NCI-H2171 treated with DMSO at 0.1 percent for 48 hours (cell line): ENCODE data around the gene LYRM1.
"Not testable (repeated sequence)": the region's sequence is repeated elsewhere in the genome, so short reads cannot be mapped to it uniquely, and the experiment has no call there.

Experiments
- DNase-seq: peaks from one replicate; lab custom pipeline; 2025; lab: John Stamatoyannopoulos, UW

The LYRM1 gene

GRCh38 chr16:20937736-20938135, 37.2 kb downstream of the LYRM1 start:
- DNase-seq, result no peak

- peak; percentile 13 for DNase-seq
Measured at GRCh38 chr16:20938426-20938825, 37.9 kb downstream of the LYRM1 start.

- DNase-seq, result no peak
Measured at GRCh38 chr16:20939611-20940010, 39.0 kb downstream of the LYRM1 start.

- DNase-seq, result no peak
Measured at GRCh38 chr16:20940871-20941635, 40.5 kb downstream of the LYRM1 start.

- DNase-seq, result no peak
Measured at GRCh38 chr16:20941636-20941926, 41.0 kb downstream of the LYRM1 start.

- no peak for DNase-seq
Measured at GRCh38 chr16:20942256-20942655, 41.7 kb downstream of the LYRM1 start.

GRCh38 chr16:20944861-20945574, 44.4 kb downstream of the LYRM1 start:
- DNase-seq, result no peak

GRCh38 chr16:20945575-20945875, 45.0 kb downstream of the LYRM1 start:
- DNase-seq, result not testable (repeated sequence)

GRCh38 chr16:20946015-20946629, 45.6 kb downstream of the LYRM1 start:
- no peak for DNase-seq

GRCh38 chr16:20948444-20948843, 47.9 kb downstream of the LYRM1 start:
- peak; percentile 27 for DNase-seq

- no peak for DNase-seq
Measured at GRCh38 chr16:20949660-20950059, 49.1 kb downstream of the LYRM1 start.

- no peak for DNase-seq
Measured at GRCh38 chr16:20950294-20950693, 49.7 kb downstream of the LYRM1 start.

GRCh38 chr16:20952139-20952920, 51.8 kb downstream of the LYRM1 start:
- peak; percentile 53 for DNase-seq

- DNase-seq, result no peak
Measured at GRCh38 chr16:20954574-20954973, 54.0 kb downstream of the LYRM1 start.

- DNase-seq, result no peak
Measured at GRCh38 chr16:20956319-20956718, 55.7 kb downstream of the LYRM1 start.

GRCh38 chr16:20957153-20957552, 56.6 kb downstream of the LYRM1 start:
- no peak for DNase-seq

GRCh38 chr16:20960899-20961298, 60.3 kb downstream of the LYRM1 start:
- no peak for DNase-seq

- DNase-seq, result no peak
Measured at GRCh38 chr16:20968765-20969164, 68.2 kb downstream of the LYRM1 start.

- DNase-seq, result no peak
Measured at GRCh38 chr16:20969386-20969785, 68.8 kb downstream of the LYRM1 start.

GRCh38 chr16:20971401-20971800, 70.8 kb downstream of the LYRM1 start:
- no peak for DNase-seq

- DNase-seq, result not testable (repeated sequence)
Measured at GRCh38 chr16:20973201-20973600, 72.6 kb downstream of the LYRM1 start.
